ENCODE measurements around the gene RNASE4. TPM values are rescaled to one million over a fixed set of nuclear protein-coding genes. Genes with fewer than 3 reads are reported as not detected.

Gene RNASE4
- total RNA-seq, 1 experiment from 2014 or later = 8.8 TPM

GRCh38 chr14:20655851-20656250, 28.5 kb upstream of the RNASE4 start:
- Histone ChIP-seq H3K9me3 (no peaks in the 10 kb centered on the region), H3K4me3 (ENCODE audit: low read depth, low read length) (no peak overlapping the region), H3K27me3 (replicated peaks; ENCODE audit: control insufficient read depth, insufficient read depth, low read length) (no peaks in the 10 kb centered on the region), H3K4me1 (peaks cover 6% of the 10 kb centered on the region; the same call in 1 of the 2 replicates), H3K36me3 (ENCODE audit: control insufficient read depth, insufficient read depth, low read length) (no peaks in the 10 kb centered on the region)
- no TSS peak for BruUV-seq (replicated peaks)
- ChIA-PET CTCF (no interaction called here), POLR2A (no interaction called here)
- intact Hi-C loops (cut with micrococcal nuclease; ENCODE audit: unreplicated experiment) = no loop called here
- Mint-ChIP-seq H3K27ac (ENCODE audit: unreplicated experiment) (no peak overlapping the region), H3K4me1 (ENCODE audit: low read depth, unreplicated experiment) (peaks cover 12% of the 10 kb centered on the region), H3K4me3 (ENCODE audit: unreplicated experiment) (no peak overlapping the region), H3K27me3 (ENCODE audit: insufficient read depth, unreplicated experiment) (no peaks in the 10 kb centered on the region), H3K9me3 (ENCODE audit: unreplicated experiment) (no peaks in the 10 kb centered on the region), H3K36me3 (ENCODE audit: insufficient read depth, unreplicated experiment) (no peaks in the 10 kb centered on the region)
- TF ChIP-seq CTCF (IDR thresholded peaks at IDR 0.05; ENCODE audit: insufficient read depth in 1 of 2, low read depth in 1 of 2, low read length in 1 of 2, severe bottlenecking in 1 of 2, unreplicated experiment in 1 of 2) = no peak
- DNase-seq = no peak

- Mint-ChIP-seq H3K9me3 (ENCODE audit: unreplicated experiment) (no peaks in the 10 kb centered on the region), H3K27ac (ENCODE audit: unreplicated experiment) (no peak overlapping the region), H3K27me3 (ENCODE audit: insufficient read depth, unreplicated experiment) (no peaks in the 10 kb centered on the region), H3K4me1 (ENCODE audit: low read depth, unreplicated experiment) (peaks cover 12% of the 10 kb centered on the region), H3K36me3 (ENCODE audit: insufficient read depth, unreplicated experiment) (no peaks in the 10 kb centered on the region), H3K4me3 (ENCODE audit: unreplicated experiment) (no peak overlapping the region)
- Histone ChIP-seq H3K36me3 (ENCODE audit: control insufficient read depth, insufficient read depth, low read length) (no peaks in the 10 kb centered on the region), H3K9me3 (no peaks in the 10 kb centered on the region), H3K27me3 (replicated peaks; ENCODE audit: control insufficient read depth, insufficient read depth, low read length) (no peaks in the 10 kb centered on the region), H3K4me1 (peaks cover 6% of the 10 kb centered on the region; the same call in 1 of the 2 replicates), H3K4me3 (ENCODE audit: low read depth, low read length) (no peak overlapping the region)
- no TSS peak for BruUV-seq (replicated peaks)
- no peak for TF ChIP-seq CTCF (IDR thresholded peaks at IDR 0.05; ENCODE audit: insufficient read depth in 1 of 2, low read depth in 1 of 2, low read length in 1 of 2, severe bottlenecking in 1 of 2, unreplicated experiment in 1 of 2)
- POLR2A ChIA-PET = no interaction called here
- CTCF ChIA-PET = no interaction called here
- DNase-seq = no peak
- intact Hi-C loops (cut with micrococcal nuclease; ENCODE audit: unreplicated experiment) = no loop called here
Measured at GRCh38 chr14:20656274-20656673, 28.1 kb upstream of the RNASE4 start.

- no peak overlapping the region for H3K4me3 ChIP-seq (ENCODE audit: low read depth, low read length)
- ChIA-PET CTCF (interaction anchor here (0.6 to 2.1 kb wide), 10 partner anchors 18 to 245 kb away, joined by 3 to 17 read pairs (median 3); partner anchors contain the start of gene RNASE4), POLR2A (no interaction called here)
- intact Hi-C loops (cut with micrococcal nuclease; ENCODE audit: unreplicated experiment) = loop anchor here (1.0 kb wide), 2 partner anchors 25 to 34 kb away; no protein-coding TSS in a partner anchor
- H3K36me3 Mint-ChIP-seq (ENCODE audit: insufficient read depth, unreplicated experiment) = no peaks in the 10 kb centered on the region
- no peaks in the 10 kb centered on the region for H3K27me3 ChIP-seq (replicated peaks; ENCODE audit: control insufficient read depth, insufficient read depth, low read length)
- H3K27ac Mint-ChIP-seq (ENCODE audit: unreplicated experiment) = no peak overlapping the region
- peaks cover 12% of the 10 kb centered on the region for H3K4me1 Mint-ChIP-seq (ENCODE audit: low read depth, unreplicated experiment)
- H3K36me3 ChIP-seq (ENCODE audit: control insufficient read depth, insufficient read depth, low read length) = no peaks in the 10 kb centered on the region
- peak; percentile 77 to 80 for DNase-seq
- no TSS peak for BruUV-seq (replicated peaks)
- no peaks in the 10 kb centered on the region for H3K9me3 Mint-ChIP-seq (ENCODE audit: unreplicated experiment)
- TF ChIP-seq CTCF (IDR thresholded peaks at IDR 0.05; ENCODE audit: insufficient read depth in 1 of 2, low read depth in 1 of 2, low read length in 1 of 2, severe bottlenecking in 1 of 2, unreplicated experiment in 1 of 2) = peak; percentile 53 to 81
- peak overlapping the region; percentile 68 for H3K4me3 Mint-ChIP-seq (ENCODE audit: unreplicated experiment)
- H3K9me3 ChIP-seq = no peaks in the 10 kb centered on the region
- no peaks in the 10 kb centered on the region for H3K27me3 Mint-ChIP-seq (ENCODE audit: insufficient read depth, unreplicated experiment)
- H3K4me1 ChIP-seq = peaks cover 6% of the 10 kb centered on the region; the same call in 1 of the 2 replicates
Measured at GRCh38 chr14:20657216-20658211, 26.8 kb upstream of the RNASE4 start.

Data from Caco-2 (cell line).